Parathyroid adenoma (tissue), 2 donors: ENCODE measurements around the gene SGPP1.

Source experiments
- H2AFZ ChIP-seq: fragments of 300-600 bp; sonication (generic); one replicate; pipeline ENCODE4 v1.7.0; 2017; ENCODE audit warnings: antibody characterized with exemption, mild to moderate bottlenecking
- H3K27ac ChIP-seq: fragments of 300-600 bp; sonication (generic); one replicate; pipeline ENCODE4 v1.7.0; 2017
- H3K27me3 ChIP-seq: fragments of 300-600 bp; sonication (generic); one replicate; pipeline ENCODE4 v1.7.0; 2017; ENCODE audit warnings: low read length; ENCODE audit not compliant: control insufficient read depth, insufficient read depth
- H3K36me3 ChIP-seq: fragments of 300-600 bp; sonication (generic); one replicate; pipeline ENCODE4 v1.7.0; 2017; ENCODE audit warnings: low read length; ENCODE audit not compliant: control insufficient read depth, insufficient read depth
- H3K4me1 ChIP-seq: fragments of 300-600 bp; sonication (generic); one replicate; pipeline ENCODE4 v1.7.0; 2017; ENCODE audit warnings: control low read depth
- H3K4me2 ChIP-seq: fragments of 300-600 bp; sonication (generic); one replicate; pipeline ENCODE4 v1.7.0; 2017; ENCODE audit warnings: low read length
- H3K4me3 ChIP-seq: fragments of 300-600 bp; sonication (generic); one replicate; pipeline ENCODE4 v1.7.0; 2017; ENCODE audit warnings: low read depth, low read length
- H3K79me2 ChIP-seq: fragments of 300-600 bp; sonication (generic); one replicate; pipeline ENCODE4 v1.7.0; 2017; ENCODE audit warnings: control low read depth
- H3K9ac ChIP-seq: fragments of 300-600 bp; sonication (generic); one replicate; pipeline ENCODE4 v1.7.0; 2017; ENCODE audit warnings: mild to moderate bottlenecking
- H3K9me3 ChIP-seq: fragments of 300-600 bp; sonication (generic); one replicate; pipeline ENCODE4 v1.7.0; 2017; ENCODE audit warnings: low read length; ENCODE audit not compliant: control insufficient read depth
- TF ChIP-seq, protein P1 (sequence below): fragments of 300-600 bp; sonication (generic); IDR thresholded peaks from one replicate; pipeline ENCODE4 v1.7.0; 2017; ENCODE audit warnings: antibody characterized with exemption, mild to moderate bottlenecking
- donor health status: primary hyperparathyroidism.

The SGPP1 gene

DNA sequence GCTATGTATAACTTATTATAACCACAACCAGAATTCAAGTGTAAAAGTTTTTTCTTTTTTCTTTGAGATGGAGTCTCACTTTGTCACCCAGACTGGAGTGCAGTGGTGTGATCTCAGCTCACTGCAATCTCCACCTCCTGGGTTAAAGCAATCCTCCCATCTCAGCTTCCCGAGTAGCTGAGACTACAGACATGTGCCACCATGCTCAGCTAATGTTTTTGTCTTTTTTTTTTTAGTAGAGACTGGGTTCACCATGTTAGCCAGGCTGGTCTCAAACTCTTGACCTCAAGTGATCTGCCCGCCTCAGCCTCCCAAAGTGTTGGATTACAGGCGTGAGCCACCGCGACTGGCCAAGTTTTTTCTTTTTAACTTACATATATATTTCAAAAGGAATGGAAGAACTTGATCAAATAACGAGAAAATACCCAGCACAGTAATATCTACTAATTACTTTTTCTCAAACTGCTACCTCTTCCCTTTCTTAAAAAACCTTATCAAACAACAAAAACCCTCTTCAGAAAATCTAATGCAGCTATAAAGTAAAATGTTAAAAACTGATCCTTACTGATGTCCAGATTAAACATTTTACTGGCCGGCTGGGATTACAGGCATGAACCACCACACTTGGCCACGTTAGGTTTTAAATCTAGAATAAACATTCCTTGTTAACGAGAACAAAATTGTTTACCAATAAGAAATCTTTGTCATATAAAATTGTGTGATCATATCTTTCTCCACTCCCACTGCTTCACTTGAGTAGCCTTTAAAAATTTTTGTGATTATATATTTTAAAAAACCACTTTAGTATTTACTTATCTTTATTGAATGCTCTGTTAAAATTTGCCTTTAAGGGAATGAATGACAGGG, 44.9 kb downstream of the SGPP1 start:
- Histone ChIP-seq H3K27ac (no peak overlapping the region), H3K79me2 (no peaks in the 10 kb centered on the region), H3K36me3 (no peaks in the 10 kb centered on the region), H3K4me2 (no peak overlapping the region), H3K9me3 (no peaks in the 10 kb centered on the region), H2AFZ (no peak overlapping the region), H3K27me3 (no peaks in the 10 kb centered on the region), H3K9ac (no peak overlapping the region), H3K4me1 (no peaks in the 10 kb centered on the region), H3K4me3 (no peak overlapping the region)
- TF ChIP-seq, protein P1, sequence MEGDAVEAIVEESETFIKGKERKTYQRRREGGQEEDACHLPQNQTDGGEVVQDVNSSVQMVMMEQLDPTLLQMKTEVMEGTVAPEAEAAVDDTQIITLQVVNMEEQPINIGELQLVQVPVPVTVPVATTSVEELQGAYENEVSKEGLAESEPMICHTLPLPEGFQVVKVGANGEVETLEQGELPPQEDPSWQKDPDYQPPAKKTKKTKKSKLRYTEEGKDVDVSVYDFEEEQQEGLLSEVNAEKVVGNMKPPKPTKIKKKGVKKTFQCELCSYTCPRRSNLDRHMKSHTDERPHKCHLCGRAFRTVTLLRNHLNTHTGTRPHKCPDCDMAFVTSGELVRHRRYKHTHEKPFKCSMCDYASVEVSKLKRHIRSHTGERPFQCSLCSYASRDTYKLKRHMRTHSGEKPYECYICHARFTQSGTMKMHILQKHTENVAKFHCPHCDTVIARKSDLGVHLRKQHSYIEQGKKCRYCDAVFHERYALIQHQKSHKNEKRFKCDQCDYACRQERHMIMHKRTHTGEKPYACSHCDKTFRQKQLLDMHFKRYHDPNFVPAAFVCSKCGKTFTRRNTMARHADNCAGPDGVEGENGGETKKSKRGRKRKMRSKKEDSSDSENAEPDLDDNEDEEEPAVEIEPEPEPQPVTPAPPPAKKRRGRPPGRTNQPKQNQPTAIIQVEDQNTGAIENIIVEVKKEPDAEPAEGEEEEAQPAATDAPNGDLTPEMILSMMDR = no peak

GRCh38 chr14:63678536-63678935, 49.3 kb downstream of the SGPP1 start:
- H3K4me2 ChIP-seq = no peak overlapping the region
- no peak overlapping the region for H3K9ac ChIP-seq
- H3K79me2 ChIP-seq = no peaks in the 10 kb centered on the region
- H3K27ac ChIP-seq = no peak overlapping the region
- no peaks in the 10 kb centered on the region for H3K27me3 ChIP-seq
- no peaks in the 10 kb centered on the region for H3K4me1 ChIP-seq
- no peaks in the 10 kb centered on the region for H3K9me3 ChIP-seq
- no peaks in the 10 kb centered on the region for H3K36me3 ChIP-seq
- no peak overlapping the region for H2AFZ ChIP-seq
- H3K4me3 ChIP-seq = no peak overlapping the region
- TF ChIP-seq, protein P1 = no peak

DNA sequence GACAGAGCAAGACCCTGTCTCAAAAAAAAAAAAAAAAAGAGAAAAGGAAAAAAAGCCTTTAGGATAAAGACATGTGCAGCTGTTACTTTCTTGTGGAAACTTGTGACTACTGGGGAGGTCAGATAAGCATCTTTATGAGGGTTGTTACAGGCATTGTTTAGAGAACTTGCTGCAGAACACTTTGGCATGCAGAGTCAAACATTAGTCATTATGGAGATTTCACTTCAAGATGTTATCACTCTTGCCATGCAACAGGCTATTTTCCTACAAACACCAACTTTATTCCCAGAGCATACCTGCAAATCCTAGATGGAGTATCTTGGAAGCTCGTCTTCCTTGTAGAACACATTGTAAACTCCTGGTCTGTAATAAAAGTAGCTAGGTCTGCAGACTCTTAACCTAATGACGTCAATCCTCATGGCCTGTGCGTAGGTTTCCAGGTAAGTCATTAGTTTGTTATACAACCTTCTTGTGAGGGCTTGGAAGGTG, 49.9 kb downstream of the SGPP1 start:
- Histone ChIP-seq H3K27ac (no peak overlapping the region), H2AFZ (no peak overlapping the region), H3K4me3 (no peak overlapping the region), H3K27me3 (no peaks in the 10 kb centered on the region), H3K36me3 (no peaks in the 10 kb centered on the region), H3K4me2 (peak overlapping the region; percentile 37), H3K4me1 (no peaks in the 10 kb centered on the region), H3K9me3 (no peaks in the 10 kb centered on the region), H3K79me2 (no peaks in the 10 kb centered on the region), H3K9ac (no peak overlapping the region)
- TF ChIP-seq, protein P1 = no peak

- H3K79me2 ChIP-seq = no peaks in the 10 kb centered on the region
- no peak overlapping the region for H3K4me2 ChIP-seq
- no peaks in the 10 kb centered on the region for H3K4me1 ChIP-seq
- TF ChIP-seq, protein P1 = no peak
- no peak overlapping the region for H2AFZ ChIP-seq
- no peak overlapping the region for H3K9ac ChIP-seq
- H3K4me3 ChIP-seq = no peak overlapping the region
- no peak overlapping the region for H3K27ac ChIP-seq
- H3K9me3 ChIP-seq = no peaks in the 10 kb centered on the region
- H3K36me3 ChIP-seq = no peaks in the 10 kb centered on the region
- H3K27me3 ChIP-seq = no peaks in the 10 kb centered on the region
Observed at GRCh38 chr14:63676615-63677014, 51.2 kb downstream of the SGPP1 start.
